GM19099 (cell line): ENCODE results near the gene PET100.

ENCODE experiments used
- POLR2A ChIP-seq: IDR thresholded peaks from 3 replicates; pipeline ENCODE4 v1.6.1; 2011; ENCODE audit warnings: low read depth; ENCODE audit not compliant: insufficient read length; ENCODE audit errors: extremely low read depth

Gene PET100

DNA sequence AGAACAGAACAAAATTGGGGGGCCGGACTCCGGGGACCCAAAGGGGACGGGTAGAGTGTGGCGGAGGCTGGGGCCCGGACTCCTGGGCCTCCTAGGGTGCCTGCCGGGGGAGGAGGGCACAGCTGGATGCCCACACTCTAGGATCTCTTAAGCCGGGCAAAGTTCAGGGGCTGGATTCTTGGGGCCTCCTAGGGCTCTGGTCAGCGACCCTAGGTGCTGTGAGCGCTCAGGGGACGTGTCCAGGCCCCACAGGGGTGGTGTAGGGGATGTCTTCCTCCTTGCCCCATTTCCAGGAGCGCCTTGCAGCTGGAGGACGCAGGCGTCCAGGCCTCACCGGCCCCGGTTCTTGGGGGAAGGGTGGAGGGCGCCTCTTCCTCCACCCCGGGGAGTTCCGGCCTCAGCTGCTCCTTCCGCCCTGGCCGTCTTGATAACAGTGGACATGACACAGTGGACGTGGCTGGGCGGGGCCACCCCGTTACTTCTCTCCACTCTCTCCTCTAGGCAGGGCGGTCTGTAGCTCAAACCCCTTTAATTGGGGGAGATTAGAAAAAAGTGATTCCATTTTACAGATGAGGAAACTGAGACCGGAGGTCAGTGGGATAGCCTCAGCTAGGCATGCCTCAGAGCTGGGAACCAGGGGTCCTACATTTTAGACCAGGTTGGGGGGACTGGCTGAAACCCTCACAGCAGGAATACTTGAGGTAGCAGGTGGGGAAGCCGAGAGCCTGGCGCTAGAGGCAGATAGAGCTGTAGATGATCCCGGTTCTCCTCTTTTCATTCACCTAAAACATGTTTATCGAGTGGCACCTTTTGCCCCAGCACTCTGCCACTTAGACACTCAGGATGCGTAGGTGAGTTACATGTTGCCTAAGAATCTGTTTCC, 8.0 kb downstream of the PET100 start:
- no peak for TF ChIP-seq POLR2A

- no peak for TF ChIP-seq POLR2A
These were observed 9.3 kb downstream of the PET100 start for GRCh38 chr19:7638802-7639465.

GRCh38 chr19:7639863-7640348, 10.3 kb downstream of the PET100 start:
- no peak for TF ChIP-seq POLR2A

- TF ChIP-seq POLR2A: no peak
These were observed 11.2 kb downstream of the PET100 start for GRCh38 chr19:7640803-7641202.

GRCh38 chr19:7641290-7642276, 12.0 kb downstream of the PET100 start:
- no peak for TF ChIP-seq POLR2A

GRCh38 chr19:7642295-7643030, 12.9 kb downstream of the PET100 start:
- TF ChIP-seq POLR2A: no peak

DNA sequence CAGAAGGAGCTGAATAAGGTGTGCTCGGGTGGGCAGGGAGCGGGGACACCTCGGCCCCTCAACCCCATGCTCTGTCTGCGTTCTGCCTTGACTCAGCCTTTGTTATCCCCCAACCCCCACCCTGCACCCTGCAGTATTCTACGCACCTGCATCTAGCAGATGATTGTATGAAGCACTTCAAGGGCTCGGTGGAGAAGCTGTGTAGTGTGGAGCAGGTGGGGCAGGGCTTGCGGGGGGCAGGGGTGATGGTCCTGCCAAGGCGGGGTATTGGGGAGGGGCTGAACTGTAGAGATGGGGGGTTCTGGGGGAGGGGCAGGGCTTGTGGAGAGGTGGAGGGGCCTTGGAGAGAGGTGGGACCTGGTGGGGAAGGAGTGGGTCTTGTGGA, 13.4 kb downstream of the PET100 start:
- TF ChIP-seq POLR2A: no peak

DNA sequence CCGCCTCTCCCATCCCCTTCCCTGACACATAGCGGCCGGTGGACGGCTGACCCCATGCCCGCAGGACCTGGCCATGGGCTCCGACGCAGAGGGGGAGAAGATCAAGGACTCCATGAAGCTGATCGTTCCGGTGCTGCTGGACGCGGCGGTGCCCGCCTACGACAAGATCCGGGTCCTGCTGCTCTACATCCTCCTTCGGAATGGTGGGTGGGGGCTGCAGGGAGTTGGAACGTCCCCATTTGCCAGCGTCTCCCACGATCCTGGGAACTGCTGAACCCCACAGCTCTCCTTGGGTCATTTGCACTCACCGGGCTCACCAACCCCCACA, 14.9 kb downstream of the PET100 start:
- no peak for TF ChIP-seq POLR2A

DNA sequence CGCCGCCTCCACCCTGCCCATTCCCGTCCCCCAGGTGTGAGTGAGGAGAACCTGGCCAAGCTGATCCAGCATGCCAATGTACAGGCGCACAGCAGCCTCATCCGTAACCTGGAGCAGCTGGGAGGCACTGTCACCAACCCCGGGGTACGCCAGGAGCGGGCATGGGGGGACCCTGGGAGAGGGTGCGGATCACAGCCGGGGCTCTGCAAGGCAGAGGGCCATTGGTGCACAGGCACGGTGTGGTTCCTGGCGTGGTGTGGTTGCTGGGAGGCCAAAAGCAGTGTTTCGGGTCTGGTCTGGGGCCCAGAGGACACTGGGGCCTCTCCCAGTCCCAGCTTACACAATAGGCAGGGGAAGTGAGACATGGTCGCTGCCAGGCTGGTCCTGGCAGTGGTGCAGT, 15.6 kb downstream of the PET100 start:
- TF ChIP-seq POLR2A: no peak

DNA sequence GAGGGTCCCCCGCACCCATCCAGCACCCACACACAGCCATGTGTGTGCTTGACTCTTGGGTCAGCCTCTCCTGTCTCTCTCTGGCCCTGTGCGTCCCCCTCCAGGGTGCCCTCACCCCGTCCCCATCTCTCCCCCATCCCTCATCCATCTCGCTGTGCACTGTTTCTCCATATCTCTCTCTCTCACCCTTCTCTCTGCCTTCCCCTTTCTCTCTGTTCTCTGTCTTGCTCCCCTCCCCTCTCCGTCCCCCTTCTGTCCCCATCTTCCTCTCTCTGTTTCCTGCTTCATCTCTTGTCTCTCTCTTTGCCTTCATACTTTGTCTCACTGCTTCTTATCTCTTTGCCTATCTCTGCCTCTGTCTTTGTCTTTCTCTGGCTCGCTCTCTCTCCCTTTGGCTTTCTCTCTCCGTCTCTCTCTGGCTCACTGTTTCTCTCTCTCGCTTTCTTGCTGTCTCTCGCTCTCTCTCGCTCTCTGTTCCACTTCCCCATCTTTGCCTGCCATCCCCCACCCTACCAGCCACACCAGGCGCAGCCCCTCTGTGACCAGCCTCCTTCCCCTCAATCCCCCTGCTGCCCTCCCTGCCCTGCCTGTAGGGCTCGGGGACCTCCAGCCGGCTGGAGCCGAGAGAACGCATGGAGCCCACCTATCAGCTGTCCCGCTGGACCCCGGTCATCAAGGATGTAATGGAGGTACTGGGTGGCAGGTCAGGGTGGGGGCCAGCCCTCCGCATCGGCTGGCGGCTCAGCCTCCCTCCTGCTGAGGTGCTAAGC, 16.2 kb downstream of the PET100 start:
- no peak for TF ChIP-seq POLR2A

GRCh38 chr19:7646426-7646700, 16.8 kb downstream of the PET100 start:
- no peak for TF ChIP-seq POLR2A

DNA sequence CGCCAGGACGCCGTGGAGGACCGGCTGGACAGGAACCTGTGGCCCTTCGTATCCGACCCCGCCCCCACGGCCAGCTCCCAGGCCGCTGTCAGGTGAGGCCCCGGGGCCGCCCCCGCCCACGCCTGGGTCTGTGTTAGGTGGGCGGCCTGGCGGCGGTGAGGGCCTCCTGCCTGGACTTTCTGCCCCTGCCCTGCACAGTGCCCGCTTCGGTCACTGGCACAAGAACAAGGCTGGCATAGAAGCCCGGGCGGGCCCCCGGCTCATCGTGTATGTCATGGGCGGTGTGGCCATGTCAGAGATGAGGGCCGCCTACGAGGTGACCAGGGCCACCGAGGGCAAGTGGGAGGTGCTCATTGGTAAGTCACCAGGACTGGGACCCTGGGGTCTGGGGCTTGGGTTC, 17.6 kb downstream of the PET100 start:
- no peak for TF ChIP-seq POLR2A

- TF ChIP-seq POLR2A: no peak
These were observed 18.8 kb downstream of the PET100 start for GRCh38 chr19:7648265-7649014.
